ENCODE results near the gene ZFAND6. TPM values are rescaled to one million over a fixed set of nuclear protein-coding genes. Genes with fewer than 3 reads are reported as not detected.
"Not testable (repeated sequence)": the region's sequence is repeated elsewhere in the genome, so short reads cannot be mapped to it uniquely, and the experiment has no call there.

ZFAND6 gene
- total RNA-seq: 10 to 100 TPM; 21.8 to 39.7 TPM

DNA sequence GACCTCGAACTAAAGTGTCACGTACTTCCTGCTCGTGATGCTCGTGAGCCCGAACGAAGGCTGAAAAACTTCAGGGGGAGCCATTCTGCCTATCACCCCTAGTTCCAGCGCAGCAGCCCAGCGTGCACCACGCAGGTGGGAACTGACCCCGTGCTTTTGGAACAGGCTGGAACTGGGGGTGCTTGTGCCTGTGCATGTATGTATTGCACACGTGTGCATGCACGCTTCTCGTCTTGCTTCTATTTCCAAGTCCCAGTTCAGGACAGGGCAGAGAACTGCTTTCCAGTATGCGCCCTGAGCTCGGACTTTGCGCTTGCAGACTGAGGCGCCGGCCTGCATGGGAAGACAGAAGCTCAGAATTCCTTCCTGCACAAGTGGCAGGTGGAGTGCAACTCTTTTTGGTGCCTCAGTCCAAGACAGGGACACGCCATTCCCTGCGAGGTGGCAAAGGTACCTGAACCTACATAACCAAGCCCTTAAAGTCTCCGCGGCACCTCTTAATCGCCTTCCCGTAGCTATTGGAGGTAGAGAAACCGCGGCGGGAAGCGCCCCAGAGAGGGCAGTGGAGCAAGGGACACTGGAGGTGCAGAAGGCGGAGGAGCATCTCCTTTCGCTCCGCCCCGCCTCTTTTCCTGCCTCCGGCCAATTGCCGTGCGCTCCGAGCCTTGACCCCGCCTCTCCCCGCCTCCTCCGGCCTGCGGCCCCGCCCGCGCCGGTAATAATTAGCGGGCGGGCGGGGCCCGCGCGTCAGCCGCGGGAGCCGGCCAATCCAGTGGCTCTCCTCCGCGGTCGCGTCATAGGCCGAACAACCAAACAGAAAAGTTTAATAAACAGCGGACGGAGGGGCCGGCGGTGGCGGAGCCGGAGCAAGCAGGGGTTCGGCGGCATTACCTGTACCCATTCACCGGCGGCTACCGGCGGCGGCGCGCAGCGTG lies at the start of gene ZFAND6:
Gene ZFAND6, plus strand, starts transcription at position 826 of the 935 bp plus-strand sequence. CDS start 60,669 bp downstream, outside the sequence.
- no peaks in the 10 kb centered on the region for H3K27me3 ChIP-seq
- TF ChIP-seq POLR2A (IDR thresholded peaks at IDR 0.05) (peak; percentile 81 to 89 (median 81)), CTCF (IDR thresholded peaks at IDR 0.05) (peak in 2 of 7 experiments; percentile 2 to 12)
- H3K36me3 ChIP-seq (replicated peaks in 1 of 2; ENCODE audit: insufficient read depth in 1 of 2, low read depth in 2 of 2): no peaks in the 10 kb centered on the region
- peak within 1 kb of the TSS; percentile 32 to 46 for H3K4me3 ChIP-seq
- DNase-seq: peak; percentile 96 to 97 (median 96)
- WGBS, 2 donors: 0% methylated on average over 40 to 74 of the region's 74 CpGs
- intact Hi-C loops (cut with DNase I): loop anchor here (10.0 kb wide), 1 partner anchor 96 kb away; the partner anchor contains the start of gene FAH
- H3K4me1 ChIP-seq: peaks cover 26% of the 10 kb centered on the region
- ATAC-seq: peak; percentile 96
- H3K27ac ChIP-seq: peak within 1 kb of the TSS; percentile 89 to 99 (median 97)
- no peaks in the 10 kb centered on the region for H3K9me3 ChIP-seq

DNA sequence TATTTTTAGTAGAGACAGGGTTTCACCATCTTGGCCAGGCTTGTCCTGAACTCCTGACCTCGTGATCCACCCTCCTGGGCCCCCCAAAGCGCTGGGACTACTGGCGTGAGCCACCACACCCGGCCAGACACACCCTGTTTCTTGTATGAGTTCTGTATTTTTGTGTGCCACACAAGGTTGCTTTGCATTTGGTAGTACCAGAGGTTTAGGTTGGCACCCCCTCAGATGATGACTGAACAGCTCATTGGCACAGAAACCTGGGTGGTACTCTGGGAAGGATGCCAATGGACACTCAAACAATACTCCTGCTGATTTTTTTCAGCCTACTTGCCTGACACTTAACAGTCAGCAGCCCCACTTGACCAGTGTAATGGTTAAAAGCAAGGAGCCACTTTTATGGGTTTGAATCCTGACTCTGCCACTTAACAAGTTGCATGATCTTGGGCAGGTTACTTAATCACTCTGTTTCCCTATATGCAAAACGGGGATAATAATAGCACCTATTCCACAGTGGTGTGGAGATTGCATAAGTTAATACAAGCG lies 49.3 kb upstream of the ZFAND6 start:
- Histone ChIP-seq H3K36me3 (replicated peaks in 1 of 2; ENCODE audit: insufficient read depth in 1 of 2, low read depth in 2 of 2) (no peaks in the 10 kb centered on the region), H3K4me3 (no peak overlapping the region), H3K4me1 (no peaks in the 10 kb centered on the region), H3K27ac (no peak overlapping the region), H3K9me3 (no peaks in the 10 kb centered on the region), H3K27me3 (no peaks in the 10 kb centered on the region)
- TF ChIP-seq CTCF (IDR thresholded peaks at IDR 0.05) (no peak), POLR2A (IDR thresholded peaks at IDR 0.05) (no peak)
- 76% methylated on average over 5 to 6 of the region's 6 CpGs for WGBS, 2 donors
- DNase-seq: no peak
- intact Hi-C loops (cut with DNase I): no loop called here
- no peak for ATAC-seq

DNA sequence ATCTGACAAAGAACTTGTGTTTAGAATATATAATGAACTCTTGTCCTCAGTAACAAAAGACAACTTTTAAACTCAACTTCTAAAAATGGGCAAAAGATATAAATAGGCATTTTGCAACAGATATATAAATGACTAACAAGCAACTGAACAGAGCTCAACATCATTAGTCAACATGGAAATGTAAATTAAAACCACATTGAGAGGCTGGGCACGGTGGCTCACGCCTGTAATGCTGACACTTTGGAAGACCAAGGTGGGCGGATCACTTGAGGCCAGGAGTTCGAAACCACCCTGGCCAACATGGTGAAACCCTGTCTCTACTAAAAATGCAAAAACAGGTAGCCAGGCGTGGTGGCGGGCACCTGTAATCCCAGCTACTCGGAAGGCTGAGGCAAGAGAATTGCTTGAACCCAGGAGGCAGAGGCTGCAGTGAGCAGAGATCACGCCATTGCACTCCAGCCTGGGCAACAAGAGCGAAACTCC lies 48.4 kb upstream of the ZFAND6 start:
- intact Hi-C loops (cut with DNase I); DNase-seq; ATAC-seq; H3K4me1 ChIP-seq; H3K4me3 ChIP-seq; H3K27ac ChIP-seq; H3K27me3 ChIP-seq; H3K36me3 ChIP-seq (replicated peaks in 1 of 2; ENCODE audit: insufficient read depth in 1 of 2, low read depth in 2 of 2); H3K9me3 ChIP-seq: not testable (repeated sequence)
- WGBS, 2 donors: 75 to 81% methylated on average over 9 of the region's 9 CpGs

DNA sequence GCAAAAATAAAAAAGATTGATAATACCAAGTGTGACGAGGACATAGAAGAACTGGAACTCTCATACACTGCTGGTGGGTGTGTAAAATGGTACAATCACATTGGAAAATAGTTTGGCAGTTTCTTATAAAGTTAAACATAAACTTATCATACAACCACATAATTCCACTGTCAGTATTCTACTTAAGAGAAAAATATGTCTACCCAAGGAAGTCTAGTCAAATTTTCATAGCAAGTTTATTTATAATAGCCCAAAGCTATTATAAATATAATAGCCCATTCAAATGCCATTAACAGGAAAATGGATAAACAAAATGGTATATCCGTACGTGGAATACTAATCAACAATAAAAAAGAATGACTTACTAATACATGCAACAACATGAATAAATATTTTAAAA lies 47.9 kb upstream of the ZFAND6 start:
- Histone ChIP-seq H3K4me1 (no peaks in the 10 kb centered on the region), H3K9me3 (no peaks in the 10 kb centered on the region), H3K4me3 (no peak overlapping the region), H3K36me3 (replicated peaks in 1 of 2; ENCODE audit: insufficient read depth in 1 of 2, low read depth in 2 of 2) (no peaks in the 10 kb centered on the region), H3K27me3 (no peaks in the 10 kb centered on the region), H3K27ac (no peak overlapping the region)
- intact Hi-C loops (cut with DNase I): no loop called here
- ATAC-seq (no peak), DNase-seq (no peak)
- TF ChIP-seq POLR2A (IDR thresholded peaks at IDR 0.05) (no peak), CTCF (IDR thresholded peaks at IDR 0.05) (no peak)
- 78 to 81% methylated on average over 3 of the region's 3 CpGs for WGBS, 2 donors

GRCh38 chr15:80012060-80012726 lies 47.3 kb upstream of the ZFAND6 start:
- TF ChIP-seq POLR2A (IDR thresholded peaks at IDR 0.05): no peak
- no peak for TF ChIP-seq CTCF (IDR thresholded peaks at IDR 0.05)
- intact Hi-C loops (cut with DNase I): no loop called here

DNA sequence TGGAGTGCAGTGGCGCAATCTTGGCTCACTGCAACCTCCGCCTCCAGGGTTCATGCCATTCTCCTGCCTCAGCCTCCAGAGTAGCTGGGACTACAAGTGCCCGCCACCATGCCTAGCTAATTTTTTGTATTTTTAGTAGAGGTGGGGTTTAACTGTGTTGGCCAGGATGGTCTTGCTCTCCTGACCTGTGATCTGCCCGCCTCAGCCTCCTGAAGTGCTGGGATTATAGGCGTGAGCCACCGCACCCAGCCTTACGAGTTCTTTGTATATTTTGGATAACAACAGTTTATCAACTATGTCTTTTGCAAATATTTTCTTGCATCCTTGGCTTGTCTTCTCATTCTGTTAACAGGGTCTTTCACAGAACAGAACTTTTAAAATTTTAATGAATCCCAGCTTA lies 45.3 kb upstream of the ZFAND6 start:
- ATAC-seq; H3K4me1 ChIP-seq; intact Hi-C loops (cut with DNase I); H3K4me3 ChIP-seq; H3K27ac ChIP-seq; H3K36me3 ChIP-seq (replicated peaks in 1 of 2; ENCODE audit: insufficient read depth in 1 of 2, low read depth in 2 of 2); H3K27me3 ChIP-seq; DNase-seq; H3K9me3 ChIP-seq: not testable (repeated sequence)
- WGBS, 2 donors: 95 to 98% methylated on average over 7 of the region's 7 CpGs

More at GRCh38 chr15:80012060-80012726, 47.3 kb upstream of the ZFAND6 start:
- H3K4me3 ChIP-seq: no peak overlapping the region
- no peak for DNase-seq
- no peaks in the 10 kb centered on the region for H3K36me3 ChIP-seq (replicated peaks in 1 of 2; ENCODE audit: insufficient read depth in 1 of 2, low read depth in 2 of 2)
- no peaks in the 10 kb centered on the region for H3K27me3 ChIP-seq
- H3K9me3 ChIP-seq: no peaks in the 10 kb centered on the region
- H3K27ac ChIP-seq: no peak overlapping the region
- no peaks in the 10 kb centered on the region for H3K4me1 ChIP-seq
- 71 to 74% methylated on average over 6 of the region's 6 CpGs for WGBS, 2 donors
- no peak for ATAC-seq
